Esophagus mucosa (tissue), 1 donor: ENCODE results near the gene GNAZ. TPM values are rescaled to one million over a fixed set of nuclear protein-coding genes. Genes with fewer than 3 reads are reported as not detected.

Source experiments
- ATAC-seq: fragments of 200-7000 bp; cut with Tn5 transposase; one replicate; pipeline ENCODE4 v1.9.1; 2020
- total RNA-seq: library from RNA; stranded (reverse); gene quantifications from one replicate; pipeline ENCODE4 v1.2.4, GENCODE V29; 2023
- donor health status: DM: yes; HTN: yes; CAD: no.

Gene GNAZ
- total RNA-seq, 1 donor from 2014 or later = 0.76 TPM

GRCh38 chr22:23159291-23159630 lies 88.9 kb downstream of the GNAZ start:
- no peak for ATAC-seq

- no peak for ATAC-seq
Measured at GRCh38 chr22:23161029-23161428, 90.7 kb downstream of the GNAZ start.

- no peak for ATAC-seq
Measured at GRCh38 chr22:23161574-23161973, 91.3 kb downstream of the GNAZ start.

- ATAC-seq = no peak
Measured at GRCh38 chr22:23163665-23164064, 93.3 kb downstream of the GNAZ start.

GRCh38 chr22:23164091-23164490 lies 93.8 kb downstream of the GNAZ start:
- no peak for ATAC-seq

DNA sequence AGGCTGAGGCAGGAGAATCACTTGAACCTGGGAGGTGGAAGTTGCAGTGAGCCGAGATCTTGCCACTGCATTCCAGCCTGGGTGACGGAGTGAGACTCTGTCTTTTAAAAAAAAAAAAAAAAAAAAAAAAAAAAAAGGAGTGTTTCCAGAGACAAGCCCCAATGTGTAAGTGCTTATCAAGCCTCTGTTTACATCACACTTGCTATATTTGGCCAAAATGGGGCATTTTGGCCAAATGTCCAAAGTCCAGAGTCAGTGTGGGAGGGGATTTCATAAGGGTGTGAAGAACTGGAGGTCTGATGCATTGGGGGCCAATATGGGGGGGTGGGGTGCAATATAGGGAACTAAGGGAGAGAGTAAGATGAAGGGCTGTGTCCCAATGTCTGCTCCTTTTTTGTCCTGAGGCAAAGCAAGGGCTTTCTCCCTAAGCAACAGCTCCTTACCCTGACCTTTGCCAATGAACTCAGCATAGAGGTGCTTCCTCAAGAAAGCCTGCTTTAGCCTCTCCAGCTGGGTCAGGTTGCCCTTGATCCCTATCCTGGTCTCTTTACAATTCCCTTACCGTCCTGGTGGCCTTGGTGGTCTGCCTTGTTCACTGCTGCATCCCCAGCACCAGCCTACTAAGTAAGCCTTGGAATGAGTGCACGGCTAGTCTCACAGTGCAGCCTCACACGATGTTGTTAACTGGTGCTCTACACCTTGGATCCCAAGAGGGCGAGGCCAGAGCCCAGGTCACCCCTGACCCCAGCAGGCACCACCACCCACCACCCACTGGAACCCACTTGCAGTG lies 95.9 kb downstream of the GNAZ start:
- no peak for ATAC-seq

DNA sequence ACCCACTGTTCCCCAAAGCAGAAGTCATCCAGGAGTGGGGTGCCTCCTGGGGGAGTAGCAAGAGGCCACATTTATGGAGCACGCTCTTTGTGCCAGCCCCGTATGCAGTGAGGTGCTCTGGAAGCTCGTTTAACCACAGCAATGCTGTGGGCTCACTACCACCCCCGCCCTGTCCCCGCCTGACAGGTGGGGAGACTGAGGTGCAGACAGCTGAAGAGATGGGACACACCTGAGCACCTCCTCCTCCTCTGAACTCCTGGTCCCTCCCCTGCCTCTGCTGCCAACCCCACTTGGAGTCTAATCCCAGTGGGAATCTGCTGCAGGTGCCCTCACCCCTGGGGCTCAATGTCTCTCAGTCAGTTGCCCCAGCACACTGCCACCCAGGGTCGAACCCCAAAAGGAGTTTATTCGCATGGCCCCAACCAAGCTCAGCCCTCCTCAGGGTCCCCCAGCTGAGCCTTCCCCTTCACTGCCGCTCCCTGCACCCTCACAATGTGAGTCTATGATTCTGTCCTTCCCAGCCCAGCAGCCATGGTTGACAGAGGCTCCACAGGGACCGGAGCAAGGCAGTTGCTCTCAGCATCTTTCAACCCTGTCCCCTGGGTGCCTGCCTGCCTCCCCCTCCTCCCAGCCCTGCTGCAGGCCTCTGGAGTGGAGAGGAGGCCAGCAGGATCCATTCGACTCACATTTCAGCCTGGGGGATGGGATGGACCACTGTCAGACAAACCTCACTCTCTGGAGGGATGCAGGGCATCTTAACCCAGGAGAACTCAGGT lies 96.7 kb downstream of the GNAZ start:
- ATAC-seq = no peak

DNA sequence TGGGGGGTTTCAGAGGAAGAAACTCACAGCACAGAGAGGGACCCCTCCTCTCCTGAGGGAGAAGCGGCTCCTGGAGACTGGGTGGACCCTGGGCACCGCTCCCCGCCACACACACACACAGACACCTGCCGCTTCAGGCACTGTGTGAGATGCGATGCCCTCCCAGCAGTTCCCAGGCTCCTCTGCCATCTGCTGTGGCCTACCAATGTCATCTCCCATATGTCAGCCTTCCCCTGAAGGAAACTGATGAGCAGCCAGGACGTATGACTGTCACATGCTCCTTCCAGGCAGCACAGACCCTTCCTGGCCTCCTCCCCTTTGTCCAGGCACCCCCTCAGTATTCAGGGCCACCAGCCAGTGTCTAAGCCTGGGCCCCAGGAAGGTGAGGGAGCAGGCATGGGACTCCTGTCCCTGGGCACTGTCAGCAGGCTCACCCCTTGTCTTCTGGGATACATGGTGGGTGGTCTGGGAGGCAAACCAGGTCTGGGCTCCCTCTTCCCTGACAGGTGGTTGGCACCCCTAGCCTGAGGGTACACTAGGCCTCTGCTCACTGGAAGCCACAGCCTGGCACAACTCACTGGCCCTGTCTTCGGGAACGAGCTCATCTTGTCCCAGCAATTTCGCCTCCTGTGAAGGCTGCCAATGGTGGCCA lies 98.2 kb downstream of the GNAZ start:
- peak; percentile 3 for ATAC-seq

DNA sequence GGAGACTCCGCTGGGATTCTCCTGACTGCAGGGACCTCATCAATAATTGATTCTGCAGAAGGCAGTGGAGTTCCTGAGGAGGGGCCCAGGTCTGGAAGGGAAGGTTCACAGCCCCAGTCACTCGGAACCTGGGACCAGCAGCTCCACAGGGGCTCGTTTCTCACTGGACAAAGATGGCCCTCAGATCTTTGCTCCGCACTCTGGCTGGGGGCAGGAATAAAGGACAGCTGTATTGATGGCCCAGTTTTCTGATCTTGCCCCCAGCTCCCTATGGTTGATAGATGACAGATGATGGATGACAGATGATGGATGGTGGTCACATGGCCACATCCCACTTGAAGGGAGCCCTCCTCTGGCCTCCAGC lies 98.7 kb downstream of the GNAZ start:
- ATAC-seq = no peak

Other genes starting within 250 kb of the GNAZ start
- 1.8 TPM for gene IGLL5, start 182.7 kb upstream of the GNAZ start, total RNA-seq
- gene RSPH14, start 71.5 kb downstream of the GNAZ start, total RNA-seq = not detected
- 4.1 TPM for gene RAB36, start 75.0 kb downstream of the GNAZ start, total RNA-seq
- gene BCR, start 110.0 kb downstream of the GNAZ start, total RNA-seq = 39.7 TPM